ENCODE measurements around the gene CD300C. TPM values are rescaled to one million over a fixed set of nuclear protein-coding genes. Genes with fewer than 3 reads are reported as not detected.

CD300C gene
- total RNA-seq, 1 experiment from 2014 or later, result not detected

DNA sequence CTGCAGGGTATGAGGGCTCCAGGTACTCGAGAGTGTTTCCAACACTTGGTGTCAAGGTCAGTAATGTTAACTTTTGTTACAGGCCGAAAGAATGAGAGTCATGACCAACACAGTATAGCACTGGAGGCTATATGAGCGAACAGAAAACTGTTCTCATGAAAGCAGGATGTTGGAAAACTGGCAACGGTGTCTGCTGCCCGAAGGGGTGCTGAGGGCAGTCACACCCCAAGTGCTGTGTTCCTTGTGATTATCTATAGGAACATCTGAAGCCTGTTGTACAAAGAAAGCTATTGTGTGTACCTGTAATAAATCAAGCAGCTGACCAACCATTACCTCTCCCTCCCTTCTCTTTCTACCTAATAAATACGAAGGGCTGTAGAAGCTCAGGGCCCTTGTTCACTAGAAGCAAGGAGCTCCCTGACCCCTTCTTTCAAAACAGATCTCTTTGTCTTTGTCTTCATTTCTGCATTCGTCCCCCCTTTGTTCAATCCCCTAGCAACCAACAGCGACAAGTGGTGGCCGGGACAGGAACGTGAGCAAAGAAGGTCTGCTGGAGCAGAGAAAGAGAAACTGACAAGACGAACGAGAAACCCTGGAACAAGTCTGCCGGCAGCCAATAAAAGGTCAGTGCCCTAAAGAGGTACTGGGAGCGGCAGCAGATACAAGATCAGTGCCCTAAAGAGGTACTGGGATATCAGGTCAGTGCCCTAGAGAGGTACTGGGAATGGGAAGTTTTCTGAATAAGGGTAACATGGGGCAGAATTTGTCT lies 38.6 kb upstream of the CD300C start:
- Histone ChIP-seq H3K36me3 (ENCODE audit: insufficient read depth, low read length, poor library complexity, severe bottlenecking) (no peaks in the 10 kb centered on the region), H3K4me3 (ENCODE audit: low read depth, low read length, poor library complexity, severe bottlenecking) (no peak overlapping the region), H3K27ac (ENCODE audit: low read depth, low read length, poor library complexity, severe bottlenecking) (no peak overlapping the region), H3K4me1 (ENCODE audit: insufficient read depth, low read length, poor library complexity, severe bottlenecking) (no peaks in the 10 kb centered on the region), H3K27me3 (replicated peaks; ENCODE audit: insufficient read depth, low read depth, low read length, poor library complexity) (peaks cover 9% of the 10 kb centered on the region), H3K9me3 (ENCODE audit: low read depth, low read length, poor library complexity, severe bottlenecking) (no peaks in the 10 kb centered on the region)
- ChIA-PET CTCF (no interaction called here), POLR2A (ENCODE audit: low non-redundant PET) (no interaction called here)
- intact Hi-C loops (cut with micrococcal nuclease; ENCODE audit: unreplicated experiment), result no loop called here
- no peak for TF ChIP-seq EZH2 (IDR thresholded peaks at IDR 0.05; ENCODE audit: borderline replicate concordance, low read depth, low read length, poor library complexity, severe bottlenecking)
- TF ChIP-seq, protein P1, sequence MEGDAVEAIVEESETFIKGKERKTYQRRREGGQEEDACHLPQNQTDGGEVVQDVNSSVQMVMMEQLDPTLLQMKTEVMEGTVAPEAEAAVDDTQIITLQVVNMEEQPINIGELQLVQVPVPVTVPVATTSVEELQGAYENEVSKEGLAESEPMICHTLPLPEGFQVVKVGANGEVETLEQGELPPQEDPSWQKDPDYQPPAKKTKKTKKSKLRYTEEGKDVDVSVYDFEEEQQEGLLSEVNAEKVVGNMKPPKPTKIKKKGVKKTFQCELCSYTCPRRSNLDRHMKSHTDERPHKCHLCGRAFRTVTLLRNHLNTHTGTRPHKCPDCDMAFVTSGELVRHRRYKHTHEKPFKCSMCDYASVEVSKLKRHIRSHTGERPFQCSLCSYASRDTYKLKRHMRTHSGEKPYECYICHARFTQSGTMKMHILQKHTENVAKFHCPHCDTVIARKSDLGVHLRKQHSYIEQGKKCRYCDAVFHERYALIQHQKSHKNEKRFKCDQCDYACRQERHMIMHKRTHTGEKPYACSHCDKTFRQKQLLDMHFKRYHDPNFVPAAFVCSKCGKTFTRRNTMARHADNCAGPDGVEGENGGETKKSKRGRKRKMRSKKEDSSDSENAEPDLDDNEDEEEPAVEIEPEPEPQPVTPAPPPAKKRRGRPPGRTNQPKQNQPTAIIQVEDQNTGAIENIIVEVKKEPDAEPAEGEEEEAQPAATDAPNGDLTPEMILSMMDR (conservative IDR thresholded peaks at IDR 0.05; ENCODE audit: low read depth, low read length), result no peak
- no TSS peak for BruUV-seq (replicated peaks)
- no peak for DNase-seq (ENCODE audit: low spot score)

DNA sequence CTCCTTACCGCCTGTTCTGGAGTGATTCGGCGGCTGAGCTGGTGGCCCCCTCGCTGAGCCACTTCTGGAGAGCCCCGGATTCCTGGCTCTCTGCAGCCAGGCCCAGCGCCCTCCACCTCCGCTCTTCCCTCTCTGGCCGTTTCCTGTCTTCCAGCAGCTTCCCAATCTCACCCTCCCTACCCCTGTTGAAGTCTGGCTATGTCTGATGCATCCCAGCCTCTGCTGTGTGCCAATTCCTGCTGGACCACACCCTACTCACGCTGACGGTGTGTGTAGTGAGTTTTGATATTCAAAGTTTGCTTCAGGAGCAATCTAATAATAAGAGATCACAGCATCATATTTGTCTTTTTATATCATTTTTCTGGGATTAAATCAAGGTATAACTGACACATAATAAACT lies 36.7 kb upstream of the CD300C start:
- no TSS peak for BruUV-seq (replicated peaks)
- H3K4me3 ChIP-seq (ENCODE audit: low read depth, low read length, poor library complexity, severe bottlenecking), result no peak overlapping the region
- CTCF ChIA-PET, result no interaction called here
- H3K27me3 ChIP-seq (replicated peaks; ENCODE audit: insufficient read depth, low read depth, low read length, poor library complexity), result peaks cover 9% of the 10 kb centered on the region
- TF ChIP-seq, protein P1 (conservative IDR thresholded peaks at IDR 0.05; ENCODE audit: low read depth, low read length), result no peak
- TF ChIP-seq EZH2 (IDR thresholded peaks at IDR 0.05; ENCODE audit: borderline replicate concordance, low read depth, low read length, poor library complexity, severe bottlenecking), result no peak
- H3K27ac ChIP-seq (ENCODE audit: low read depth, low read length, poor library complexity, severe bottlenecking), result no peak overlapping the region
- no peaks in the 10 kb centered on the region for H3K4me1 ChIP-seq (ENCODE audit: insufficient read depth, low read length, poor library complexity, severe bottlenecking)
- intact Hi-C loops (cut with micrococcal nuclease; ENCODE audit: unreplicated experiment), result no loop called here
- POLR2A ChIA-PET (ENCODE audit: low non-redundant PET), result no interaction called here
- H3K9me3 ChIP-seq (ENCODE audit: low read depth, low read length, poor library complexity, severe bottlenecking), result no peaks in the 10 kb centered on the region
- DNase-seq (ENCODE audit: low spot score), result no peak
- H3K36me3 ChIP-seq (ENCODE audit: insufficient read depth, low read length, poor library complexity, severe bottlenecking), result no peaks in the 10 kb centered on the region

DNA sequence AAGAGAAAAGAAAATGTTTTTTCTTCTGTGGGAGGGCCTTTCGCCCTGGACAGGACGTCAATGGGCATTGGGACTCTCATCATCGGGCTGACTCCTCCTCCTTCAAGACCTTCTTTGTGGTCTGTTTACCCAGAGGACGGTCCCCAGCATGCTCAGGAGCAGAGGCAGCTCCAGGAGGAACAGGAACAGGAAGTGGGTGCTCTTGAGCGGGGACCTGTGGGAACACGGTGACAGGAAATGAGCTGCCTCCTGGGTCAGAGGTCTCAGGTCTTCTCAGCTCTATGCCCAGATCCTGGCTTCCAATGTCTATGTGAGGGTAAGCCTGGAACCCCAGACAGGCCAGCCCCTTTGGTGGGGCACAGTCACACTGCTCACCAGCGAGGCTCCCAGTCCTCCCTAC lies 34.0 kb upstream of the CD300C start:
- POLR2A ChIA-PET (ENCODE audit: low non-redundant PET), result no interaction called here
- CTCF ChIA-PET, result no interaction called here
- TF ChIP-seq, protein P1 (conservative IDR thresholded peaks at IDR 0.05; ENCODE audit: low read depth, low read length), result no peak
- TF ChIP-seq EZH2 (IDR thresholded peaks at IDR 0.05; ENCODE audit: borderline replicate concordance, low read depth, low read length, poor library complexity, severe bottlenecking), result no peak

More for the DNA sequence above, 34.0 kb upstream of the CD300C start:
- Histone ChIP-seq H3K27ac (ENCODE audit: low read depth, low read length, poor library complexity, severe bottlenecking) (no peak overlapping the region), H3K27me3 (replicated peaks; ENCODE audit: insufficient read depth, low read depth, low read length, poor library complexity) (peaks cover 17% of the 10 kb centered on the region), H3K4me3 (ENCODE audit: low read depth, low read length, poor library complexity, severe bottlenecking) (no peak overlapping the region), H3K4me1 (ENCODE audit: insufficient read depth, low read length, poor library complexity, severe bottlenecking) (no peaks in the 10 kb centered on the region), H3K9me3 (ENCODE audit: low read depth, low read length, poor library complexity, severe bottlenecking) (no peaks in the 10 kb centered on the region), H3K36me3 (ENCODE audit: insufficient read depth, low read length, poor library complexity, severe bottlenecking) (no peaks in the 10 kb centered on the region)
- no peak for DNase-seq (ENCODE audit: low spot score)
- no TSS peak for BruUV-seq (replicated peaks)
- intact Hi-C loops (cut with micrococcal nuclease; ENCODE audit: unreplicated experiment), result no loop called here
